HG03175 (cell line): ENCODE data around the gene EPB41L4A.
A peak's percentile ranks its signal among the peaks of the same experiment; 100 is the strongest.
"Not testable (repeated sequence)": the region's sequence is repeated elsewhere in the genome, so short reads cannot be mapped to it uniquely, and the experiment has no call there.

Experiments
- ATAC-seq: cut with Tn5 transposase; IDR thresholded peaks from one replicate; pipeline ENCODE4 v1.9.1; 2021; ENCODE audit warnings: mild to moderate bottlenecking, moderate library complexity; ENCODE audit not compliant: unreplicated experiment

The EPB41L4A gene

DNA sequence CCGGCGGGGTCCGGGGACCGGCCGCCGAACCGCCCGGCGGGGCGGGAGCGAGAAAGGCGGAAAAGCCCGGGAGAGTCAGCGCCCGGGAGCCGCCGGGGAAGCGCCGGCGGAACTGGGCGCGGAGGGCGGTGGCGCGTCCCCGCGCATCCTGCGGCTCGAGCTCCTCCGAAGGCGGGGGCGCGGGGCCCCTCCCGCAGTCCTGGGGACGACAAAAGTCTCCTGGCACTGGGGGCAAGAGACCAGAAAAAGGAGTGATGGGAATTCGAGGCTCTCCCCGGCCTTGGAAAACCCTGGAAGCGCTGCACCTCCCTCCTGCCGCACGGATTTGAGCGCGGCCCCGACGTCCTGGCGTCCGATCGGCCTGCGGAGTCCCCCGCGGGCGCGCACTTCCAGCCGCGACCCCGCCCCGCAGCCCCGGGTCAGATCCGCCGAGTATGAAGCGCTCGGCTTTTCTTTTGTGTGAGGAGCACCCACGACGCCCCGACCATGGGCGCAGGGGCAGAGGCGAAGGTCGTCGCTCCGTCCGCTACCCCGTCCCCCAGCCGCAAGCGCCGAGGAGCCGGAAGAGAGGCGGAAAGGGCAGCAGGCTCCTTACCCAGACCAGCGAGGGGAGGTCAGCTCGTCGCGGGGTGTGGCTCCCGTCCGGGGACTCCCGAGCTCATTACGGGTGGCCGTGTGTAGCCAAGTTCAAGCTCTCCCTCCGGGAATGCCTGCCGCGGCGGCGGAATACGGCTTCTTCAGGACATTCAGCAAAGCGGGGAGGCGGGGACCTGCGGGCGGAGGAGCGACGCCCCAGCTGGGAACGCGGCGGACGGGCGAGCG lies at the start of gene EPB41L4A:
TSS of gene EPB41L4A (minus strand) at position 114 of the 822 bp plus-strand sequence. CDS start 238 bp downstream, outside the sequence.
- peak; percentile 24 for ATAC-seq

DNA sequence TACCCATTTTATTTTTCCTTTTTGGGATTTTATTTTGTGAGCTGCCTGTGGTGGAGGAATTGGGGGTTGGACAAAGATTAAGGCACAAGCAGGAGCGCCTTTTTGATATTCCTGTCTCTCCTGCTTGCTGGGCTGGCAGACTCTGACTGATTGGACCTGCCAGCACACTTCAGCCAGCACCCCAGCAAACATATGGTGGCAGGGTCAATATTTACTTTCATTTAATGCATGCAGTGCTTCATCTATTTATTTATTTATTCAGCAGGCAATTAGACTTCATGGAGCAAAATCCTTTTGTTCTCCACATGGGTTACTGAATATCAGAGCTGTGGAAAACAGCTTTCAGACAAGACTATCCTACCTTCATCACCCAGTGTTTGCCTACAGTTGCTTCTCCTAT lies 48.4 kb upstream of the EPB41L4A start:
- no peak for ATAC-seq

DNA sequence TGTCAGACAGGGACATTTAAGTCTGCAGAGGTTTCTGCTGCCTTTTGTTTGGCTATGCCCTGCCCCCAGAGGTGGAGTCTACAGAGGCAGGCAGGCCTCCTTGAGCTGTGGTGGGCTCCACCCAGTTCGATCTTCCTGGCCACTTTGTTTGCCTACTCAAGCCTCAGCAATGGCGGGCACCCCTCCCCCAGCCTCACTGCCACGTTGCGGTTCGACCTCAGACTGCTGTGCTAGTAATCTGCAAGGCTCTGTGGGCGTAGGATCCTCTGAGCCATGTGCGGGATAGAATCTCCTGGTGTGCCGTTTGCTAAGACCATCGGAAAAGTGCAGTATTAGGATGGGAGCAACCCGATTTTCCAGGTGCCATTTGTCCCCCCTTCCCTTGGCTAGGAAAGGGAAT lies 47.2 kb upstream of the EPB41L4A start:
- ATAC-seq = not testable (repeated sequence)

DNA sequence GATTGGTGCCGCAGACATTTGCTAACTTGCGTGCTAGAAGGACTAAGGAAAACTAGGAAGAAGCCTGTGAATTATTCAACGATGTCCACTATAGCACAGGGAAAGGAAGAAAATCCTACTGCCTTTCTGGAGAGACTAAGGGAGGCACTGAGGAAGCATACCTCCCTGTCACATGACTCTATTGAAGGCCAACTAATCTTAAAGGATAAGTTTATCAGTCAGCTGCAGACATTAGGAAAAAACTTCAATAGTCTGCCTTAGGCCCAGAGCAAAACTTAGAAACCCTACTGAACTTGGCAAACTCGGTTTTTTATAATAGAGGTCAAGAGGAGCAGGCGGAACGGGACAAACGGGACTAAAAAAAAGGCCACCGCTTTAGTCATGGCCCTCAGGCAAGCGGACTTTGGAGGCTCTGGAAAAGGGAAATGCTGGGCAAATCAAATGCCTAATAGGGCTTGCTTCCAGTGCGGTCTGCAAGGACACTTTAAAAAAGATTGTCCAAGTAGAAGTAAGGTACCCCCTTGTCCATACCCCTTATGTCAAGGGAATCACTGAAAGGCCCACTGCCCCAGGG lies 28.2 kb upstream of the EPB41L4A start:
- ATAC-seq = not testable (repeated sequence)

DNA sequence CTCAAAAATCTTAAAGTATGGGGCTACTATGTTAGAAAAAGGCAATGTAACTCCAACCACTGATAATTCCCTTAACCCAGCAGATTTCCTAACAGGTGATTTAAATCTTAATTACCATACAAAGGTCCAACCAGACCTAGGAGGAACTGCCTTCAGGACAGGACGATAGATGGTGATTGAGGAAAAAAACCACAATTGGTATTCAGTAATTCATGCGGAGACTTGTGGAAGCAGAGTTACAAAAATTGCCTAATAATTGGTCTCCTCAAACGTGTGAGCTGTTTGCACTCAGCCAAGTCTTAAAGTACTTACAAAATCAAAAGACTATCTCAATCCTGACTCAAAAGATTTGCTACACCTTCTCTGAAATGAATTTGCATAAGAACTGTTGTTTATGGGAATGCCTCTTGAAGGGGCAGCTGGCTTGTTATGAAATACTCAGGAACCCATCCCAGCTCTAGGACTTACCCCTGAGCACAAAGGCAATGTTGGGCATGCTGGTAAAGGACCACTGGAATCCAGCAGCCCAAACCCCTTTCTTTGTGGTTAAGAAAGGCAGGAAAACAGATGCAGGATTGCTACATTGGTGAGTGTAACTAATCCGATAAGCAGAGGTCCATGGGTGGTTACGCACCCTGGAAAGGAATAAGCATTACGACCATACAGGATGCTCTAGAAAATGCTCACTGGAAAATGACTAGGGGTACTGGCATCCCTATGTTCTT lies 26.7 kb upstream of the EPB41L4A start:
- no peak for ATAC-seq

DNA sequence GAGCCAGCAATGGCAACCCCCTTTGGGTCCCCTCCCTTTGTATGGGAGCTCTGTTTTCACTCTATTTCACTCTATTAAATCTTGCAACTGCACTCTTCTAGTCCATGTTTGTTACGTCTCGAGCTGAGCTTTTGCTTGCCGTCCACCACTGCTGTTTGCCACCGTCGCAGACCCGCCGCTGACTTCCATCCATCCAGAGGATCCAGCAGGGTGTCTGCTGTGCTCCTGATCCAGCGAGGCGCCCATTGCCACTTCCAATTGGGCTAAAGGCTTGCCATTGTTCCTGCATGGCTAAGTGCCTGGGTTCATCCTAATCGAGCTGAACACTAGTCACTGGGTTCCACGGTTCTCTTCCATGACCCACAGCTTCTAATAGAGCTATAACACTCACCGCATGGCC lies 24.9 kb upstream of the EPB41L4A start:
- not testable (repeated sequence) for ATAC-seq

DNA sequence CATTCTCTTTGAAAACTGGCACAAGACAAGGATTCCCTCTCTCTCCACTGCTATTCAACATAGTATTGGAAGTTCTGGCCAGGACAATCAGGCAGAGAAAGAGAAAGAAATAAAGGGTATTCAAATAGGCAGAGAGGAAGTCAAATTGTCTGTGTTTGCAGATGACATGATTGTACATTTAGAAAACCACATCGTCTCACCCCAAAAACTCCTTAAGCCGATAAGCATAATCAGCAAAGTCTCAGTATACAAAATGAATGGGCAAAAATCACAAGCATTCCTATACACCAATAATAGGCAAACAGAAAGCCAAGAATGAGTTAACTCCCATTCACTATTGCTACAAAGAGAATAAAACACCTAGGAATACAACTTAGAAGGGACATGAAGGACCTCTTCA lies 21.0 kb upstream of the EPB41L4A start:
- no peak for ATAC-seq

- ATAC-seq = no peak
These were observed 17.1 kb upstream of the EPB41L4A start for GRCh38 chr5:112436144-112436543.

DNA sequence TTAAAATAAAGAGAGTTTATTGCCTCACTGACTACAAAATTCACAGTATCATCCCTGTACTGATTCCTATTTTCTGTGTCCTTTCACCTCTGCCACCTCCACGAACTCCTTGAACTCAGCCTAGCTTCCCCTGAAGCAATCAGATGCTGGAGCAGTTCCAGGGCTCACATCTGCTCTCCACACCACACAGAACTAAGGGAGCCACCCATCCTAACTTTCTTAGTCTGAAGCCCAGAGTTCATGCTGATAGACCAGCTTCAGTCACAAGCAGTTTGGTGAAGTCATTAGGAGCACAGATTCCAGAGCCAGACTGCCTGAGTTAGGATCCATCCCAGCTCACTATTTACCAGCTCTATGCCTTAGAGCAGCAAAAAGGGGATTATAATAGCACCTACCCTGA lies 15.6 kb upstream of the EPB41L4A start:
- ATAC-seq = no peak

- ATAC-seq = not testable (repeated sequence)
These were observed 7.1 kb upstream of the EPB41L4A start for GRCh38 chr5:112426202-112426601.

DNA sequence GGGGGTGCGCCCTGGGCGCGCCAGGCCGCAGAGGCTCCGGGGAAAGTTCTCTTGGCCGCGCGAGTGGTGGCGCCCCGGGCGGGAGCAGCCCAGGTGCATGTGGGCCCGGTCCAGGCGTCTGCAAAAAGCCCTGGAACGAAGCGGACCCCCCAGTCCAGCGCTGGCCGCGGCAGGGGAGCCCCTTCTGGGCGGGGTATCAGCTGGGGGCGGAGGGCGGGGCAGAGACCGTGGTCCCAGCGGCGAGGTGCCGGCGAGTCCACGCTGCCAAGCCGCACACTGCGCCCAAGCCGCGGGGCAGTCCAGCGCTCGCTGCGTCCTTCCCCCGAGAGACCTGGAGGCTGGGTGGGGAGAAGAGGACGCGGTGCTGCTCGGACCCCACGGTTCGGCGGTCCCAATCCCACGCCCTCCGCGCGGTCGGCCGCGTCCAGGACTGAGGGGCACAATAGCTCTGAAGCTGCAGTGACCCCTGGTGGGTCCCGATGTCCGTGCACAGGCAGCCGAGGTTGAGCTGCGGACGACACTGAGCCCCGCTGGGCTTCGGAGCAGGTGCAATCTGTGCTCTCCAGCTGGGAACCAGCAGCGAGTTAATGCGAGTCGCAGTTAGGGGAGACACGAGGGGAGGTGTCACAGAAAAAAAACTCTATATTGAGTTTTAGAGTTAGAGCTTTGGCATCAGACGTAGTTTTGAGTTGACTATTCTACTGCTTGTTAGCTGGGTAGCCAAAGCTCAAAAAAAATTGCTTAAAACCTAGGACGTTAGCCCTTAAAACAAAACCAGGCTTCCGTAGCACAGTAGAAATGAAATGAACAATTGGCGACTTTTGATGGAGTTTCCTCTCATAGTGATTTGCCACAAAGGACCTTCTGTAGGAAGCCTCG lies 1.1 kb upstream of the EPB41L4A start:
- peak; percentile 86 for ATAC-seq

GRCh38 chr5:112418659-112419163 lies 366 bp downstream of the EPB41L4A start:
- no peak for ATAC-seq

- ATAC-seq = peak; percentile 45
These were observed 982 bp downstream of the EPB41L4A start for GRCh38 chr5:112417931-112418658.

GRCh38 chr5:112415552-112415951 lies 3.5 kb downstream of the EPB41L4A start:
- ATAC-seq = no peak

DNA sequence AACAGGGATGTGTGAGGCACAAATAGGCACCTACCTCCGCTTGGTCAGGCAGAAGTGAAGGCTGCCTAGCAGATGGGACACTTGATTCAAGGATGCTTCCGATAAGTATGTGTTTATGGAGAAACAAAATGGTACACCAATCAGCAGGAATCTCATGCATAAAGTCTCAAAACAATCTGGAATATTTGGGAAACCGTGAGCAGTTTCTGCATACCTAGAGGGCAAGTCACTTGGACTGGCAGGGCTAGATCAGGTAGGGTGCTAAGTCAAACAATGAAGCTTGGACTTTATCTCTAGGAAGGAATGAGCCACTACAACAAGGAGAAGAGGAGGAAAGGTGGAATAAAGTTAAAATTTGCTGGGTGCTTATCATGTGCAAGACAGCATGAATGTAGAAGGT lies 5.5 kb downstream of the EPB41L4A start:
- no peak for ATAC-seq

DNA sequence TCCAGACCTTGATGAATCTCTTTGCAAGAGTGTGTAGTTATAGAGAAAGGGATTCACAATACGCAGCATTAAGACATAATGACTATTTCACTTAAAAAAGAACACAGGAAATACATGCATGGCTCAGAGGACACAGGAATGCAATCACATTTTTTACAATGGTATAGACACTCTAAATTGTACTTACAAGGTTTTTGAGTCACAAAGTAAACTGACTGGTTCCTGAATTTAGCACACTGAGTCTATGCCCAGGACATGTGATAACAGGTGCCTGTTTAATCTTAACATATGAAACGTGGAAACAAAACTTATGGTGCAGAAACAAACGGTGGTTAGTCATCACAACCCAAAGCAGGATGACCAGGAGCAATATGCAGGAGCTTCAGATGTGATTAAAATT lies 6.7 kb downstream of the EPB41L4A start:
- ATAC-seq = no peak

GRCh38 chr5:112411903-112412302 lies 7.2 kb downstream of the EPB41L4A start:
- no peak for ATAC-seq

DNA sequence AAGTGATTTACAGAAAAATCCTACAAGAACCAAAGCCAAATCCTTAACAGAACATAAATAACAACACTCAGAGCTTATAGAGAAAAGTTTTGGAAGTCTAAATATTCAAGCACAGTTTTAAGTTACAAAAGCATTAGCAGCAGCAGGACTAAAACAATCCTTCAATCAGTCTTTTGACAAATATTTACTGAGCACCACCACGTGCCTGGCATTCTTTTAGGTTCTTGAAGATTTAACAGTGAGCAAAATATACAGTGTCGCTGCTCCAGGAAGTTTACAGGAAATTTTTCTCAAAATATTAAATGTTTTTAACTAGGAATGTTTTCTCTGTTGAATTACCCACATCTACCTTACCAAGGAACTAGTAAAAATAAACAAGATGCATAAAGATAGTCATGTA lies 11.4 kb downstream of the EPB41L4A start:
- ATAC-seq = no peak

GRCh38 chr5:112407240-112407639 lies 11.8 kb downstream of the EPB41L4A start:
- no peak for ATAC-seq

- no peak for ATAC-seq
These were observed 16.0 kb downstream of the EPB41L4A start for GRCh38 chr5:112403069-112403468.
